NCI-H345 treated with DMSO at 0.1 percent for 48 hours (cell line): ENCODE data around the gene ULBP3.
"Not testable (repeated sequence)": the region's sequence is repeated elsewhere in the genome, so short reads cannot be mapped to it uniquely, and the experiment has no call there.

ENCODE experiments used
- DNase-seq: peaks from one replicate; lab custom pipeline; 2025; ENCODE audit not compliant: unreplicated experiment; lab: John Stamatoyannopoulos, UW

Gene ULBP3

DNA sequence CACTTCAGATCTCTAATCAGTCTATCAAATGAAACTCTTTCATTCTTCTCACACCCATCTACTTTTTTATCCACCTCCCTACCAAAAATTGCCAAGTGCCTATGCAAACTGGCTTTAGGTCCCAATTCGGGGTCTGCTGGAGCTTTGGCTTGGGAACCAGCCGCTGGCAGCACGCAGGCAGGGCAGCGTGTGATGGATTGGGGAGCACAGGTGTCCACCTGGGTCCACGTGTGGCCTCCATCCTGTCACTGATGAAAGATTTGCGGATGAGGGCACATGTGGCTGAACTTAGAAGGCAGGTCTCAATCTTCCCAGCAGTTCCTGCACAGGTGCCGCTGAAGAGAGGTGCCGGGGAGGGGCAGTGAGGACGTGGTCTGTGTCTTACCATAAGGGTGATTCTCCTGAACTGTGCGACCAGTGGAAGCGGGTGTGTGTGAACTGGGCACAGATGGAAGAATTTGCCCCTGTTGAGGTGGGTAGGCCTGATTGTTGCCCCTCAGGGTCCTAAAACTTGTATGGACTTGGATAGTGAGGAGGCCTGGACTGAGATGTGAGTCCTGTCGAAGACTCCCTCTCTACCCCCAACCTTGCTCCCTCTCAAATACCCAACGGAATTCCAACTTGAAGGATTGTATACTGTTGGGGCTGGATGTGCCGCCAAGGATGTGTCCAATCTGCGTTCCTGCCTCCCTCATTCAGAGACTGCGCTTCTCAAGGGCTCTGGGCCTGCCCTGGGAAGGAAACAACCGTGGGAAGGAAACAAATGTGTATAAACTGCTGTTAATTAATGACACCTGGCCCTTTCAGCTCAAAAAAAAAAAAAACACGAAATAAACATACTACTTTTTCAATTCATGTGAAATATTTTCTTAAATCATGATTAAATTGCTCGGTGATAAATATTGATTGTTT, 25.2 kb downstream of the ULBP3 start:
- no peak for DNase-seq

GRCh38 chr6:150043096-150043495, 25.8 kb downstream of the ULBP3 start:
- no peak for DNase-seq

GRCh38 chr6:150038202-150039062, 30.5 kb downstream of the ULBP3 start:
- DNase-seq, result no peak

- DNase-seq, result no peak
These were observed 31.3 kb downstream of the ULBP3 start for GRCh38 chr6:150037526-150038201.

DNA sequence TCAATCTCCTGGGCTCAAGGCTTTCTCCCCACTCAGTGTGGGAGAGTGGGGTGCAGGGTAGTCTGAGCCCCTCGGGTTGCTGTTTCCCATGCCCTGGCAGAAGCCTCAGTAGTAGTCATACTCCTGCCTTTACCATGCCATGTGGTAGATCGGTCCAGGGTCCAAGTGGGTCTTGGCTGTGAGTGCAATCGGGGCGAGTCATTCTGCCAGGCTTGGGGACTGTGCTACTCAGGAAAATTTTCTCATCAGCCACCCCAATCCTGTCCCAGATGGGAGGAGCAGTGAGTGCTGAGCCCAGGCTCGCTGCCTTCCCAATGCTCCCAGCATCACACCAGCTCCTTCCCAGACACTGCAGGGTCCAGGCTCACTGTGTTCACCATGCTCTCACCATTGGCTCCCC, 32.8 kb downstream of the ULBP3 start:
- DNase-seq, result no peak

- DNase-seq, result no peak
These were observed 35.6 kb downstream of the ULBP3 start for GRCh38 chr6:150033207-150033771.

DNA sequence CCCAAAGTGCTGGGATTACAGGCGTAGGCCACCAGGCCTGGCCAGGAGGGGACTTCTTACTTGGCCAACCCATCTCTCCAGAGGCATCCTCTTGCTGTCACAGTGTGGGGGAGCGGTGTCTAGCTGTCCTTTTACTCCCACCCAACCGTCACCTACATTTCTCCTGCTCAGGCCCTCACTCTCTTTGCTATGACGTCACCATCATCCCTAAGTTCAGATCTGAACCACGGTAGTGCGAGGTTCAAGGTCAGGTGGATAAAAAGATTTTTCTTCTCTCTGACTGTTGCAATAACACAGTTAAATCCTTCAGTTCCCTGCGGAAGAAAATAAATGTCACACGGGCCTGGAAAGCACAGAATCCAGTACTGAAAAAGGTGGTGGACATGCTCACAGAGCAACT, 36.3 kb downstream of the ULBP3 start:
- DNase-seq, result no peak

DNA sequence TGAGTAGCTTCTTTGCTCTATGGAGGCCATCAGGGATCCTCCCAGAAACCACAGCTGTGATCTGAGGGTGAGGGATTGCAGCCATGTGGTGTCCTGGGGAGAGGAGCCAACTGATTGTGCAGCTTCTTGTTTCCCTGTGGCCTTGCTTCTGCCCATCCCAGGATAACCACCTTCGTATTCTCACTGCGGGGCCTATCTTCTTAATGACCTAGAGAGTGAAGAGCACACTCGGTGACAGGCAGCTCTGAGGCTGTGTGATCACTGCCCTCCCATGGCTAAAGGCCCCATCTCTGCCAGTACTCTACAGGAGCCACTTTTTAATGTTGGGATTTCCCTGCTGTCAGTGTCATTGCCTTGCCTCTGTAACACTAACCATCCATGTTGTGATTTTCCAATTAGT, 38.3 kb downstream of the ULBP3 start:
- DNase-seq, result no peak

GRCh38 chr6:150029749-150030148, 39.2 kb downstream of the ULBP3 start:
- no peak for DNase-seq

- no peak for DNase-seq
These were observed 39.6 kb downstream of the ULBP3 start for GRCh38 chr6:150029276-150029675.

- DNase-seq, result no peak
These were observed 40.1 kb downstream of the ULBP3 start for GRCh38 chr6:150028799-150029198.

DNA sequence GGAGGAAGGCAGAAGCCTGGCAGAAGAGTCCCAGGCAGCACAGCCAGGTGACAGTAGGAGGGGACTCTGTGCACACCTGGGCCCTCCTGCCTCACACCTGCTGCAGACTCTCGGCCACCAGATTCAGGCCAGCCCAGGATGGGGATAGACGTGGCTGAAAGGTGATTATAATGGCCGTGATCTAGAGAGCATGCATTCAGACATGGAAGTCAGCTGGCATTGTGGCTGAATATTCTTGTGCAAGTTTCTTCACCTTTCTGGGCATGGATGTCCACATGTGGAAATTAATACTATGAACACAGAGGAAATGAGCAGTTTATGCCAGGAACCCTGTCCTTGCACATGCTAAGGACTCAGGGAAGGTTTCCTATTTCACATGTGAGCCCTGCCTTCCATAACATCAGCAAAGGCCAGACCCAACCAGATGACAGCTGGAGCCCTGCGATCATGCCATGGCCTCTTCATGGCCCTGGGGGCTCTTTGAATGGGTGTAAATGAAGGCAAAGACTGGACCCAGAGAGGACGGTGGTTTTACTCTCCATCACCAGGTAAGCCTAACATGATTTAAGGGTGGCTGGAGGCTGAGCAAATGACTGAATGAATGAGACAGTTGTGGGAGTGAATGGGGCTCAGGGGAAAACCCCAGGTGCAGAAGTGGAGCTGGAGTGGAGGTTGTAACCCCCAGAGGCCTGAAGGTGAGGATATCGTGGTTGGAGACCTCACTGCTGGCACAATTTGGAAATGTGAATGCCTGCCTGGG, 40.9 kb downstream of the ULBP3 start:
- DNase-seq, result no peak

GRCh38 chr6:150026976-150027805, 41.7 kb downstream of the ULBP3 start:
- DNase-seq, result no peak

GRCh38 chr6:150025201-150025917, 43.6 kb downstream of the ULBP3 start, which contains the start of gene RAET1L:
TSS of gene RAET1L (minus strand) at chr6:150025532. CDS start at chr6:150025471, 61 bp downstream.
- no peak for DNase-seq

DNA sequence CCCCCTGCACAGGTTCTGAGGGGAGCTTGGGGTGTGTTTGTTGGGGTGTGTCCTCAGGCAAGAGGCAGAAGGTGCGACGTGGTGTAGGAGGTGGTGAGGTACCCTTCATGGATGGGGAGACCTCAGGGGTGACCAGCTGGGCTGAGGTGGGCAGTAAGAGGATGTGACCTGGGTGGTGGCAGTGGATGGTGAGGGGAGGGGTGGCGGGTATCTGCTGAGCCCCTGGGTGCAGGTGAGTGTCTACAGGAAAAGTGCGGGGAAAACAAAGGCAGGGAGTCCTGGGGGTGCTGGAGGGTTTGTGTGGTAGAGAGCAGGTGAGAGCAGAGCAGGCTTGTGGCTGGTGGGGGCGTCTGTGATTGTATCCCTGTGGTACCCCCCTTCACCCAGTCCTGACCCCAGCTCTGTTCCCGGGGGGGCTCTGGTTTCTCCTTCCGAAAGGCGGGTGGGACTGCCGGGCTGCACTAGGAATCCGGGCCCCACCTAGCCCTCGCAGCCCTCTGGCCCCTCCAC, 44.2 kb downstream of the ULBP3 start:
- no peak for DNase-seq

DNA sequence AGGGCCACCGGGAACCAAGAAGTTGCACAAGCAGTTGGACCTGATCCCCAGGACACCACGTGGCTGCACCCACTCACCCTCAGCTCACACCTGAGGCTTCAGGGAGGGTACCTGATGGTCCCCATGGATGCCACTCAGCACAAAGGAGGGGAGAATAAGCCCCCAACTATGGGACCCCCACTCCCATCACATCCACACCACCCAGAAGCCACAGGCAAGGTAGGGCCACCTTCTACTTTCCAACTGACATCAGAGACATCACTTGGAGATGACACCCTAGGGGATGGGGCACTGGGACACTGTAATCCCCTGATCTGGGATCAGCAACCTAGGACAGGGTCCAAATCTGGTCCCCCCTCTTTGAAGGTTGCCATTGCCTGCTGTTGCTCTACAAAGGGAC, 44.9 kb downstream of the ULBP3 start:
- not testable (repeated sequence) for DNase-seq

- DNase-seq, result not testable (repeated sequence)
These were observed 47.1 kb downstream of the ULBP3 start for GRCh38 chr6:150021870-150022269.

- no peak for DNase-seq
These were observed 49.9 kb downstream of the ULBP3 start for GRCh38 chr6:150018846-150019580.
